GM12864 (cell line): ENCODE results near the gene JARID2.

ENCODE experiments used
- DNase-seq: peaks from one replicate; pipeline ENCODE4 v3.0.0-alpha.2; 2011; ENCODE audit warnings: low read depth
- H3K4me3 ChIP-seq: 2 replicates; pipeline ENCODE4 v1.5.1; 2011; ENCODE audit warnings: mild to moderate bottlenecking, low read depth, low read length, control low read depth
- TF ChIP-seq, protein P1 (sequence below): IDR thresholded peaks from 2 replicates; pipeline ENCODE4 v1.5.1; 2011; ENCODE audit warnings: low read depth, mild to moderate bottlenecking, moderate library complexity, low read length, control low read depth, inconsistent platforms; ENCODE audit errors: missing control alignments

Gene JARID2

DNA sequence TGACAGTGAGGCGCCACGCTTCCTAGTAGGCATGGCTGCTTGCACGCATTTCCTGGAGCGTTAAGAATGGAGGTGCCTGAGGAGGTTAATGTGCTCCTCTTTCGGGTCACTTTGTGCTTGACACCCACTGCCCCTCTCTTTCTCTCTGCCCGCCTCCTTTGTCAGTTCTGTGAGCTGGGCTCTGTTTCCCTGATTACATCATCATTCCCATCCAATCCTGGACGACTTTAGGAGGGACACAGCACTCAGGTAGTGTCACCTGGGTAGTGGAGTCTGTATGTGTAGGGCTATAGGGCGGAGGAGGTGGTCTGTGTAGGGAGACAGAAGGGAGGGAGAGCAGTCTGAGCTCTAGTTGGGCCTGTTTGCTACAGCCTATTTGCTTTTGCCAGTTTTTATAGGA is 136.8 kb downstream of the JARID2 start:
- no peak for DNase-seq
- TF ChIP-seq, protein P1, sequence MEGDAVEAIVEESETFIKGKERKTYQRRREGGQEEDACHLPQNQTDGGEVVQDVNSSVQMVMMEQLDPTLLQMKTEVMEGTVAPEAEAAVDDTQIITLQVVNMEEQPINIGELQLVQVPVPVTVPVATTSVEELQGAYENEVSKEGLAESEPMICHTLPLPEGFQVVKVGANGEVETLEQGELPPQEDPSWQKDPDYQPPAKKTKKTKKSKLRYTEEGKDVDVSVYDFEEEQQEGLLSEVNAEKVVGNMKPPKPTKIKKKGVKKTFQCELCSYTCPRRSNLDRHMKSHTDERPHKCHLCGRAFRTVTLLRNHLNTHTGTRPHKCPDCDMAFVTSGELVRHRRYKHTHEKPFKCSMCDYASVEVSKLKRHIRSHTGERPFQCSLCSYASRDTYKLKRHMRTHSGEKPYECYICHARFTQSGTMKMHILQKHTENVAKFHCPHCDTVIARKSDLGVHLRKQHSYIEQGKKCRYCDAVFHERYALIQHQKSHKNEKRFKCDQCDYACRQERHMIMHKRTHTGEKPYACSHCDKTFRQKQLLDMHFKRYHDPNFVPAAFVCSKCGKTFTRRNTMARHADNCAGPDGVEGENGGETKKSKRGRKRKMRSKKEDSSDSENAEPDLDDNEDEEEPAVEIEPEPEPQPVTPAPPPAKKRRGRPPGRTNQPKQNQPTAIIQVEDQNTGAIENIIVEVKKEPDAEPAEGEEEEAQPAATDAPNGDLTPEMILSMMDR: no peak
- no peak overlapping the region for H3K4me3 ChIP-seq

DNA sequence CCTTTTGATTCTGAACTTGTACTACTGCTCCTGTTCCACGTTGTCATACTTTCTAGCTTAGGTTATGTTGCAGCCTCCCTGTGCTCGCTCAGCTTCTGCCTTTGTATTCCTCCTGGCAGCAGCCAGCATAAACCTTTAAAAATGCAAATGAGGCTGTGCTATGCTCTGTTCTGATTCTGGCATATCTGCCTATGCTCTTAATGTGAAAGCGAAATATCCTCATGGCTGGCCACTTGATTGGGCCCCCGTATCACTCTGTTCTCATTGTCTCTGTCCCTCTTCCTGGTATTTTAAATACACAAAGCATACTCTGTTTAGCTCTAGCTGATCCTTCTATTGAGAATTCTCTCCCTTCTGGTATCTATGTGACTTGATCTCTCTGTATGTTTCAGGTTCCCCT is 139.0 kb downstream of the JARID2 start:
- TF ChIP-seq, protein P1: no peak
- no peak overlapping the region for H3K4me3 ChIP-seq
- DNase-seq: no peak

DNA sequence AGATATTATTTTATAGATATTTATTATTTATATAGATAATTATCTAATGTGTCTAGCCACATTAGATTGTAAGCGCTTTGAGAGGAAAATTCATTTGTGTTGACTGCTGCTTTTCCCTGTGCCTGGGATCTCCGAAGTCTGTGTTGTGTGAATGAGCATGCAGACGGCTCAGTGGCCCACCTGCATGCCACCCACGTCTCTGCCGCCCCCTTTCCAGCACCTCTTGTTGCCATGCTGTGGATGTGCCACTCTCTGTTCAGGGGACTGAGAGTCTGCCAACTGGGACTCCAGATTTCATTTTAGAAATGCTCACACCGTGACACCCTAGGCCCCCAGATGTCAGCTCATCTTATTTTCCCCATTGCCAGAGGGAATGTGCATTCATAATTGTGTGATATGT is 139.7 kb downstream of the JARID2 start:
- TF ChIP-seq, protein P1: no peak
- no peak for DNase-seq
- H3K4me3 ChIP-seq: no peak overlapping the region

DNA sequence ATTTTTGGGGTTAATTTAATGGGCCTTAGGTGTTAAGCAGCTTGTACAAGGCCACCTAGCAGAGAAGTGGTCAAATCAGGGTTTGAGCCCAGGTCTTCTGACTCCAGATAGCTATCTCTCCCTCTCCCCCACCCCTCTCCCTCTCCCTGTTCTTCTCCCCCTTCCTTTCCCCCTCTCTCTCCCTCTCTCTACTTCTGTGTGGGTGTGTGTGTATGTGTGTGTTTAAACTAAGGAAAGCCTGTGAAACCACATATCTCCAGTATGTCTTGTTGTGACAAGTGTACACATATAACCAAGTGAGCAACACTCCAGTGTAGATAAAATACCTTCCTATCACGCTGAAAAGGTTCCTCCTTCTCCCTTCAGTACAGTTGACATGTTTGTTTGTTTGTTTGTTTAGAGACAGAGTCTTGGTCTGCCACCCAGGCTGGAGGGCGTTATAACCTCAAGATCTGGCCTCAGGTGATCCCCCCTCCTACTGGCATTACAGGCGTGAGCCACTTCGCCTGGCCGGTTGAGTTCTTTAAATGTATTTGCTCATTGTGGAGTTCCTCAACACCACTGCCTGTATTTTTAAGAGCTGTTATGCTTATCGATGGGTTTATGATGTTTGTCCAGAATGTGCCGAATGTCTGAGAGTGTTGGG is 140.4 kb downstream of the JARID2 start:
- DNase-seq: no peak
- TF ChIP-seq, protein P1: no peak

DNA sequence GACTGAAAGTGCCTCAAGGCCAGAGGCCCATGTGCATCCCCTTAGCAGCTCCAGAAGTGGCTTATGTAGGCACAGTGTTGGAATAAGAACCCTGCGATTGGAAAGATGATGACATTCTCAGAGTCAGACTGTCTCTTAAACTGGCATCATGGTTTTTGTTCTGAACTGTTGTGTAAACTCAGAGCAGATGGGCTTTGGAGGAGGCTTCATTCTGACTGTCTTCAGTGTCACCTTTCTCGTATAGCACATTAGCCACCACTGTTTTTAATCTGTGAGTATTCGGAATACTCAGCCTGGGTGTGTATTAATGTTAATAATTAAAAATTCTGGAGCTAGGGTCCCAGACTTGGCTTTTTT is 140.9 kb downstream of the JARID2 start:
- TF ChIP-seq, protein P1: no peak
- no peak for DNase-seq
- H3K4me3 ChIP-seq: no peak overlapping the region

More for the DNA sequence above, 140.4 kb downstream of the JARID2 start:
- H3K4me3 ChIP-seq: no peak overlapping the region

DNA sequence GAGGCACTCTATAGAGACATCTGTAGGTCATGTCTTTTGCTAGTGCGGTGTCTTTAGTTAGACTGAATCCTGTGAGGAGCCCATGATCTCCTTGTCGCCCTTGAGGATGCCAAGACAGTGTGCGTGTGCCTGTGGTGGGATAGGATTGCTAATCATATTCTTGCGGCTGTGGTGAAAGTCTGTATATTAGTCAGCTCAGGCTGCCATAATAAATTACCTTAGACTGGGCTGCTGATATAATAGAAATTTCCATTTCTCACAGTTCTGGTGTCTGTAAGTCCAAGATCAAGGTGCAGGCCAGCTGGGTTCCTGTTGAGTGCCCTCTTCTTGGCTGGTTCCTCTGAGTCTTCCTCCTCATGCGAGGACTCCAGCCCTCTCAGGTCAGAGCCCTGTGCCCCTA is 141.2 kb downstream of the JARID2 start:
- no peak for DNase-seq
- TF ChIP-seq, protein P1: no peak
- H3K4me3 ChIP-seq: no peak overlapping the region

DNA sequence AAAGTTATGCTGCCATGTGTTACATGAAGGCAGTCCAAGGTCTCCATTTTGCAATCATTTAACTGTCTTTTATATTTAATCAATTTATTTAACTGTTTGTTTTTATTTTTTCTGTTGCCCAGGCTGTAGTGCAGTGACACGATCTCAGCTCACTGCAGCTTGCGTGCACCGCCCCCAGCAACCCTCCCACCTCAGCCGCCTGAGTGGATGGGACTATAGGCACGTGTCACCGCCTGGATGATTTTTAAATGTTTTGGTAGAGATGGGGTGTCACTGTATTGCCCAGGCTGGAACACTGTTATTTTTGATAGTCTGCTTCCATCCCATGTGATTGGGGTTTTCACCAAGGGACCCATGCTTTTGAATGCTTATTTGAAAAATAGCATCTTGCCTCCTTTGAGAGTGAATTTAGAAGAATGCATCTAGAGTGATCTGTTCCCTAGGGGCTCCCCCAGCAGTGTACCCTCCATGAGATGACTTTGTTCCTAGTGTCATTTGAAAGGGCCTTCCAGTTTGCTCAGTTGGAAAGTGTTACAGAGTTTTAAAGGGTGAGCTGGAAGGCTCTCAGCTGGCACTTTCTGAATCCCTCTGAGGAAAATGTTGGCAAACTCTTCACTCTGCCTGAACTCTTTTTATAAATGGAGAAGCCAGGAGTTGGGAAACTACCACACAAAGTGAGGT is 143.4 kb downstream of the JARID2 start:
- H3K4me3 ChIP-seq: no peak overlapping the region
- no peak for DNase-seq
- TF ChIP-seq, protein P1: no peak
